ENCODE results near the gene MLYCD.
"Not testable (repeated sequence)": the region's sequence is repeated elsewhere in the genome, so short reads cannot be mapped to it uniquely, and the experiment has no call there.

Gene MLYCD

GRCh38 chr16:83926726-83927397, 27.9 kb downstream of the MLYCD start:
- DNase-seq, result peak; percentile 65

DNA sequence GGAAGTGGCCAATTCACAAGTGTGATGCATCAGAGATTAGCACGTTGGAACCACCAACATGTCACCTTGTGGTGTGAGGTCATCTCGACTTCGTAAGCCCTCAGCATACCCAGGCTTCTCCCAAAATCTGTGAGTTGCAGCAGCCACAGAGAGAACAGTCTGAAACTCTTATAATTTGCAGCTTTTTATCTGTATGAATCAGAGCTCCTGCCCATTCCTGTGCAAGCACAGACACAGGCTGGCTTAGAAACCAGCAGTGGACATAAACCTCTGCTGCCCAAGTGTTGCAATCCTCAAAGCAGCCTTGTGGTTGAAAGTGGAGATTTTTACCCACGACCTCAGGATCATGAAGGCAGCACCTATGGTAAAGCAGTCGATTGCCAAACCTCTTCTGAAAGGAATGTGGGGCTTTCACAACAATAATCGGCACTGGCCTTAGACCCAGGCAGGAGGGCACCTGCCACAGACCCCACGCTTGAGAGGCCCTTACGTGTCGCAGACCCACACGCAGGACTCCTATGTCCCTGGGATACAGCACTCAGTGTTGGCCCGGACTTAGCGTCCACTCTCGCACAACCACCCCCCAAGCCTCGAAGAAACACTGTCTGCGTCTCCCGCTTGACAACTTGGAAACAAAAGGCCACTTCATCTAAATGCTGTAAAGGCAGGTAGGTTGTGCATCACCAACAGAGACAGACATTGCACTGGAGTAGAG, 29.6 kb downstream of the MLYCD start:
- no peak for DNase-seq

- DNase-seq, result no peak
These were observed 31.1 kb downstream of the MLYCD start for GRCh38 chr16:83929811-83930555.

DNA sequence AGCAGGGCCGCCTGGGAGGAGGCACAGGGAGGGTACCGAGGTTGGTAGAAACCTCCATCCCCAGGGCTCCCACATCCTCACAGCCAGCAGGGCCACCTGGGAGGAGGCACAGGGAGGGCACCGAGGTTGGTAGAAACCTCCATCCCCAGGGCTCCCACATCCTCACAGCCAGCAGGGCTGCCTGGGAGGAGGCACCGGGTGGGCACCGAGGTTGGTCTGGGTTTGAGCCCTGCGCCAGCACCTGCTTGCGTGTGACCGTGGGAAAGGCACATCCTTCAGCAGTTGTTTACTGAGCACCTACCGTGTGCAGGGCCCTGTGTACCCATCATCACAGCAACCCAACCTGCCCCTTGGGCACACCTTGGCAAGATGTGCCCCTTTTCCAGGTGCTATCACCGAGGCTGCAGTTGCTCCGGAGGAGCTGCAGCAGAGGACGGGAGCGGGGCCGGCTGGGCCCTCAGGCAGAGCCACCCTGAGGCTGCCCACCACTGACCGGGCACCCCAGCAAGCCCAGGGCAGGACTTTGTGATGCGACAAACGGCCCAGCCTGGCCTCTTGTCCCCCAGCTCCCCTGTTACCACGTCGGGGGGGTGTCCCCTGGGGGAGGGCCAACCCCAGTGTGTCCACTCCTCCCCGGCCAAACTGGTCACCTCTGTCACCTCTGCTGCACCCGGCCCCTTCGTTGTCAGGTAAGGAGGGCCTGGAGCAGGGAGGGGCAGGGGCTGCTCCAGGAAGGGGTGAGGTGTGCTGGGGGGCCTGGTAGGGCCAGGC, 32.0 kb downstream of the MLYCD start:
- no peak for DNase-seq

DNA sequence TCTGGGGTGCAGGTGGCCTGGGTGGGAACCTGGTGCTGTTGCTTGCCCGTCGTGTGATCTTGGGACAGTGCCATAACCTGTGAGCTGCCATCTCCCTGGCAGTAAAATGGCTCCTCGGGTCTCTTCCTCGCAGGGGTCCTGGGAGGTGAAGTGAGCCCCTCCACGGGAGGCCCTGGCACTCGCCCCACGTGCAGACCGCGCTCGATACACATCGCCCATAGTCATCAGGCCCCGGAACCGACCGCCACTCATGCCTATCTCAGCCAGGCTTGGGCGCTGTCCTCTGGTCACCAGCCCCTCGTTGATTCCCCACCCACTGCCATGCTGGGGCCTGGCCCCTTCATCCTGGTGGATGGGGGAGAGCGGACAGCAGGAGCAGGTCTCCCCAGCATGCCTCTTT, 32.6 kb downstream of the MLYCD start:
- no peak for DNase-seq

DNA sequence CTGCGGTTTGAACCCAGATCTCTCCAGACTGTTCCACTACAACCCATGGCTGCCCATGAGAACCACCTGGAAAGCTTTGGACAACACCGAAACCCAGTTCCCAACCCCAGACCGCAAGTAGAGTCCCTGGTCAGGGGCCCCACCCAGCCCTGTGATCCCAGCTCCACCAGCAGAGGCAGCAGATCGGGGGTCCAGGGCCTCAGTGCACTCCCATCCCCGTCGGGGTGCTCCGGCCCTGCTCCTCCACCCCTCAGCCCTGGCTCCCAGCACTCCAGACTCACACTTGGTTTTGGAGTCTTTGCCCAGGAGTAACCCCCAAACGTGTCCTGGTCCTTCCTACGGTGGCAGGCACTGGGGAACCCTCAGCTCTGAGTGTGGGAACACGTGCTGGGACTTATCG, 33.4 kb downstream of the MLYCD start:
- no peak for DNase-seq

DNA sequence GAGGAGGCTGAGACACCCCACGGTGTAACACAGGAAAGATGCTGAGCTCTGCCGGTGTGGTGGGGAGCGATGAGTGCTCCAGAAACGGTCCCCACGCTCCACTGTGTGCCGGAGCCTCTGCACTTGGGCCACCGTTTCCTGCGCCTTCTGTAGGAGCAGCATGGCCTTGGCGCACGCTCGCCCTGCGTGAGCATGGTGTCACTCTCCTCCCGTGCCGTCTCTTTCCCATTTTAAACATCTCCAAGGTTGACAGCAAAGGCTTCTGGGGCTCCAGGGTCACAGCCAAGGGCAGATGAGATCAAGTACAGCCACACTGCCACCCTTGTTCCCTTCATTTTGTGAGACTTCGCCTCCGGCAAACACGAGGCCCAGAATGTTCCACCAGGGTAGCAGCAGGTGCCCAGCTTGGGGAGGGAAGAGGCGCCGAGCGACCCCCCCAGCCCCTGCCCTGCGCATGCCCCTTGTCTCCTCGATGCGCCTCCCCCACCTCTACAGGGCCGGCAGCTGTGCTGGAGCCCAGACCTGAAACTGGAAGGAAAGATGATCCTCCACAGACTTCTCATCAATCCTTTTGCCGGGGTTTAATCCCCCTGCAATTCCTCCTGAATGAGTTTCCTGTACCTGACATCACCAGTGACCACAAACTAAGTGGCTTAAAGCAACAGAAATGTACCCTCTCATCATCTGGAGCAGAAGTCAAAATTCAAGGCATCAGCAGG, 34.2 kb downstream of the MLYCD start:
- DNase-seq, result no peak

GRCh38 chr16:83933885-83934683, 35.2 kb downstream of the MLYCD start:
- no peak for DNase-seq

DNA sequence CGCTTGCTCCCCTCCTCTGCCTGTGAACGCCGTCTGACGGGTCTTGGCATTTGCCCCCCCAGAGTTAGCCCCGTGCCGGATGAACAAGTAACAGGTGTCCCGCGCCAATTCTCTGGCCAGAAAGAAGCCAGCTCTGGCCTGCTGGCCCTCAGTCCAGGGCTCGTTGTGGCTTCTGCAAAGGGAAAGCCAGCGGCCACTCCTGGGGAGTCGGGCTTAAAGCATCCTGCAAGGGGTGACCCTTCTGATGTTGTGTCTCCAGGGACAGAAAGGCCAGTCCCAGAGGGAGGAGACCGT, 35.7 kb downstream of the MLYCD start:
- DNase-seq, result no peak

- DNase-seq, result no peak
These were observed 36.3 kb downstream of the MLYCD start for GRCh38 chr16:83935005-83935857.

DNA sequence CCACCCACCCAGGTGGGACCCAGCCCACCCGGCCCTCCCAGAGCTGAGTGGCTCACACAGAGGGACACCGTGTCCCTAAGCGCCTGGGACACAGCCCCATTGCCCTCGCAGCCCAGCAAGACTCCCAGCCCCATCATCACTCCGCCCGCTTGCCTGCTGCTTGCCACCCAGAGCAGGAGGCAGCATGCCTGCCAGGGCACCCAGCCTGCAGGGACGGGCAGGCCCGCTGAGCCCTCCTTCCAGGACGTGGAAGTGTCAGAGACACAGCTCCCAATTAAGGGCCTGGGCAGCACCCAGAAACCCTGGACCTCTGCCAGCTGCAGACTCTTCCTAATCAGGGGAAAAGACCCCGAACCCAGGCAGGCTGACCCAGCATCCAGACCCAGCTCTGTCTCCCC, 36.9 kb downstream of the MLYCD start:
- DNase-seq, result no peak

GRCh38 chr16:83936581-83937165, 37.8 kb downstream of the MLYCD start:
- no peak for DNase-seq

DNA sequence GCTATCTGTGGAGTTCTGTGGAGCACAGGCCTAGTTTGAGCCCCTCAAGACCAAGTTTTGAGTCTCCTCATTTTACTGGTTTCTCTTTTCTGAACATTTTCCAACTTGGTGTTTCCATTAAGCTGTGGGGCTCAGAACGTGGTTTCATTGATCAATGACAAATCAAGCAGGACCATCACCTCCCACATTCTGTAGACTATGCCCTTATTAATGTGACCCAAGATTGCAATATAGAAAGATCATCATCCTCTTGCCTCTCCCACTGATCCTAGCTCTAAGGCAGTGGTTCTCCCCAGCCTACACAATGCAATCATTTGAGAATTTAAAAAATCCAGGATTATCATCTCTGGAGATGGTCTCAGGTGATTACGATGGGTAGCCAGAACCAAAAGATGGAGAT, 38.4 kb downstream of the MLYCD start:
- DNase-seq, result no peak

GRCh38 chr16:83937922-83938885, 39.3 kb downstream of the MLYCD start:
- DNase-seq, result no peak

DNA sequence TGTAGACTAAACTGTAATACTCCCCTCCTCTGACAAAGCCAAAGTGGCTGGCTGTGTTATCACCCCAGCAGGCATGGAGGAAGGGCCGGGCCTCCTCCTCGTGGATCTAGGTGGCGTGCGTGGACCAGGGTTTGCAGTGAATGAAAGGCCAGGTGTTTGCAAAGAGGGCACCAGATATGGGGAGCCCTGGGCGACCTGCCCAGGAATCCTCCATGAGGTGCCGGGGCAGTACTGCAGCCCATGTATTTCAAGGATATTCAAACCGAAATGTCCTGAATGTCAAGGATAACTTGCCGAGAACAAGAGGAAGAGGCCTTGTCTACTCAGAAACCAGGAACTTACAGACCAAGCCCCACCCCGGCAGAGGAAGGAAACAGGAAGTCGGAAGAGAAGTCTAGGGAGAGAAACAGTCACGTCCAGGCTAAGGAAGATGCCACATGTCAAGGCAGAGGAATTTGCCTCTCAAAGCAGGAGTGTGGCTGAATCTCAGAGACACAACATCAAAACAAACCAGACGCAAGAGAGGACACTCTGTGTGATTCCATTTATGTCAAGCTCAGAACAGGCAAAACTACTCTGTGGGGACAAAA, 40.4 kb downstream of the MLYCD start:
- no peak for DNase-seq

GRCh38 chr16:83940119-83940518, 41.2 kb downstream of the MLYCD start:
- no peak for DNase-seq

GRCh38 chr16:83940630-83941378, 41.9 kb downstream of the MLYCD start:
- no peak for DNase-seq

DNA sequence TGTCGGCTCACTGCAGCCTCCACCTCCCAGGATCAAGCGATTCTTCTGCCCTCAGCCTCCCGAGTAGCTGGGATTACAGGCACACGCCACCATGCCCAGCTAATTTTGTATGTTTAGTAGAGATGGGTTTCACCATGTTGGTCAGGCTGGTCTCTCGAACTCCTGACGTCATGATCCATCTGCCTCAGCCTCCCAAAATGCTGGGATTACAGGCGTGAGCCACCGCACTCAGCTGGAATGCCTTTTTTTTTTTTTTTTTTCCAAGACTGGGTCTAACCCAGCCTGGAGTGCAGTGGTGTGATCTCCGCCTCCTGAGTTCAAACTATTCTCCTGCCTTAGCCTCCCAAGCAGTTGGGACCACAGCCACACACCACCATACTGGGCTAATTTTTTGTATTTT, 42.6 kb downstream of the MLYCD start:
- not testable (repeated sequence) for DNase-seq

All from CD4-positive, alpha-beta T cell treated with Interleukin-17A for 4 hours (primary cell).